Measurements from ENCODE around the gene FCSK.

DNA sequence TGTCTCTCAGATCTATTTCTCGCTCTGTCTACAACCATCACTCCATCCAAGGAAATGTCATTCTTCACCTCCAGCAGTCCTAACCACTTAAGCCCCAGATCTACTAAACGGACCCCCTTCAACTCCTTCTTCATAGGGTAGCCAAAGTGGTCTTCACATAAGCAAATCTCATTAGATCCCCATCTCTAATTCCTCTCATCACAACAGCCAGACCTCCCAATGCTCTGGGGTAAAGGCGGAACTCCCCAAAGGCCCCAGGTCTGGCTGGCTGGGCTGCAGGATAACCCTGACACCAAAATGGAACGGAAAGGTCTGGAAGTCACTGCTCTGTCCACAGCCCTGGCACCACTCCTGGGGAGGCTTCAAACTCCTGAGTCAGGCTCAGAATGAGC, 26.6 kb upstream of the FCSK start:
- TF ChIP-seq EZH2phosphoT487 (conservative IDR thresholded peaks at IDR 0.05; ENCODE audit: low read length) = no peak
- TF ChIP-seq, protein P1, sequence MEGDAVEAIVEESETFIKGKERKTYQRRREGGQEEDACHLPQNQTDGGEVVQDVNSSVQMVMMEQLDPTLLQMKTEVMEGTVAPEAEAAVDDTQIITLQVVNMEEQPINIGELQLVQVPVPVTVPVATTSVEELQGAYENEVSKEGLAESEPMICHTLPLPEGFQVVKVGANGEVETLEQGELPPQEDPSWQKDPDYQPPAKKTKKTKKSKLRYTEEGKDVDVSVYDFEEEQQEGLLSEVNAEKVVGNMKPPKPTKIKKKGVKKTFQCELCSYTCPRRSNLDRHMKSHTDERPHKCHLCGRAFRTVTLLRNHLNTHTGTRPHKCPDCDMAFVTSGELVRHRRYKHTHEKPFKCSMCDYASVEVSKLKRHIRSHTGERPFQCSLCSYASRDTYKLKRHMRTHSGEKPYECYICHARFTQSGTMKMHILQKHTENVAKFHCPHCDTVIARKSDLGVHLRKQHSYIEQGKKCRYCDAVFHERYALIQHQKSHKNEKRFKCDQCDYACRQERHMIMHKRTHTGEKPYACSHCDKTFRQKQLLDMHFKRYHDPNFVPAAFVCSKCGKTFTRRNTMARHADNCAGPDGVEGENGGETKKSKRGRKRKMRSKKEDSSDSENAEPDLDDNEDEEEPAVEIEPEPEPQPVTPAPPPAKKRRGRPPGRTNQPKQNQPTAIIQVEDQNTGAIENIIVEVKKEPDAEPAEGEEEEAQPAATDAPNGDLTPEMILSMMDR (IDR thresholded peaks at IDR 0.05; ENCODE audit: insufficient read depth, low read length, poor library complexity, severe bottlenecking) = no peak

All from SU-DHL-6 (cell line).